PC-3 (cell line): Measurements from ENCODE around the gene MTMR11.

Experiments
- CTCF ChIP-seq: fragments of 300-600 bp; sonication (generic); conservative IDR thresholded peaks from 2 replicates; pipeline ENCODE4 v1.5.1; 2017; ENCODE audit warnings: antibody characterized with exemption, low read depth, mild to moderate bottlenecking, low read length
- EZH2 ChIP-seq: fragments of 300-600 bp; sonication (generic); IDR thresholded peaks from one replicate; pipeline ENCODE4 v1.6.1; 2017; ENCODE audit warnings: antibody characterized with exemption, mild to moderate bottlenecking, low read length; ENCODE audit not compliant: unreplicated experiment

- no peak for TF ChIP-seq CTCF
- no peak for TF ChIP-seq EZH2
Observed at GRCh38 chr1:149887456-149888246, 49.0 kb downstream of the MTMR11 start.
